ENCODE results near the gene GORASP2.

Gene GORASP2

GRCh38 chr2:171016125-171016524, 87.1 kb downstream of the GORASP2 start:
- TF ChIP-seq CTCF (IDR thresholded peaks at IDR 0.05): no peak
